Right lobe of liver (tissue), 4 donors: ENCODE data around the gene AKAP10.

Experiments
- POLR2A ChIP-seq: fragments of 450-650 bp; IDR thresholded peaks from one replicate; pipeline ENCODE4 v1.6.1; 2017; ENCODE audit warnings: antibody characterized with exemption, mild to moderate bottlenecking
- TF ChIP-seq, protein P1 (sequence below), 4 donors: fragments of 200-600 bp in 3 of 4; fragments of 450-650 bp in 1 of 4; IDR thresholded peaks; one replicate each; pipeline versions ENCODE4 v1.5.1 to v1.8.0; 2016 to 2022; ENCODE audit warnings: antibody characterized with exemption in 4 of 4, mild to moderate bottlenecking in 2 of 4
- donor health status: DM: no; HTN: no; CAD: no.
- donor health status: DM: no; HTN: no; CAD: no.
- donor health status: DM: no; HTN: yes; CAD: no.

DNA sequence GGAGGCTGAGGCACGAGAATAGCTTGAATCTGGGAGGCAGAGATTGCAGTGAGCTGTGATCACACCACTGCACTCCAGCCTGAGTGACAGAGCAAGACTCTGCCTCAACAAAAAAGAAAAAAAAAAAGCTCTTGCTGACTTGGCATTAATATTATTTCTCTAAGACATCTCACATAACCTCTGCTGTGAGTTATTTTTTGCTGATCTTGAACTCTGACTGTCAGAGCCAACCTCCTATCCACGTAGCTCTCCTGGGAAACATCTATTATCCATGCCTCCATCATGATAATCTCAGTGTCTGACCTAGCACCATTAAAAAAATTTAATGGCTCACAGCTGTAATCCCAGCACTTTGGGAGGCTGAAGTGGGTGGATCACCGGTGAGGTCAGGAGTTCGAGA lies 97.2 kb downstream of the AKAP10 start:
- TF ChIP-seq, protein P1, sequence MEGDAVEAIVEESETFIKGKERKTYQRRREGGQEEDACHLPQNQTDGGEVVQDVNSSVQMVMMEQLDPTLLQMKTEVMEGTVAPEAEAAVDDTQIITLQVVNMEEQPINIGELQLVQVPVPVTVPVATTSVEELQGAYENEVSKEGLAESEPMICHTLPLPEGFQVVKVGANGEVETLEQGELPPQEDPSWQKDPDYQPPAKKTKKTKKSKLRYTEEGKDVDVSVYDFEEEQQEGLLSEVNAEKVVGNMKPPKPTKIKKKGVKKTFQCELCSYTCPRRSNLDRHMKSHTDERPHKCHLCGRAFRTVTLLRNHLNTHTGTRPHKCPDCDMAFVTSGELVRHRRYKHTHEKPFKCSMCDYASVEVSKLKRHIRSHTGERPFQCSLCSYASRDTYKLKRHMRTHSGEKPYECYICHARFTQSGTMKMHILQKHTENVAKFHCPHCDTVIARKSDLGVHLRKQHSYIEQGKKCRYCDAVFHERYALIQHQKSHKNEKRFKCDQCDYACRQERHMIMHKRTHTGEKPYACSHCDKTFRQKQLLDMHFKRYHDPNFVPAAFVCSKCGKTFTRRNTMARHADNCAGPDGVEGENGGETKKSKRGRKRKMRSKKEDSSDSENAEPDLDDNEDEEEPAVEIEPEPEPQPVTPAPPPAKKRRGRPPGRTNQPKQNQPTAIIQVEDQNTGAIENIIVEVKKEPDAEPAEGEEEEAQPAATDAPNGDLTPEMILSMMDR (IDR thresholded peaks at IDR 0.05) = no peak
- no peak for TF ChIP-seq POLR2A
